IMR-90 (cell line): ENCODE results near the gene WDR37.

Source experiments
- POLR2A ChIP-seq: IDR thresholded peaks from 2 replicates; pipeline ENCODE4 v1.6.1; 2012; ENCODE audit warnings: mild to moderate bottlenecking, low read depth, low read length
- TF ChIP-seq, protein P1 (sequence below): conservative IDR thresholded peaks from 2 replicates; pipeline ENCODE4 v1.5.1; 2012; ENCODE audit warnings: mild to moderate bottlenecking, low read depth, low read length, improper control_type of control experiment

DNA sequence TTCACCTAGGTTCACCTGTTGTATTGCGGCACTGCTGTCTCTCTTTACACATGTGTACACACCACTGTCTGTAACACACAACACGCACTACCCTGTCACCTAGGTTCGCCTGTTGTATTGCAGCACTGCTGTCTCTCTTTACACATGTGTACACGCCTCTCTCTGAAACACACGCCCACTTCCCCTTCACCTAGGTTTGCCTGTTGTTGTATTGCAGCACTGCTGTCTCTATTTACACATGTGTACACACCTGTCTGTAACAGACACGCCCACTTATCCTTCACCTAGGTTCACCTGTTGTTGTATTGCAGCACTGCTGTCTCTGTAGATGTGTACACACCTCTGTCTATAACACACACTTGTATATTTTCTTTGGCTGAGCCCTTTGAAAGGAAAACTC is 51.5 kb downstream of the WDR37 start:
- TF ChIP-seq, protein P1, sequence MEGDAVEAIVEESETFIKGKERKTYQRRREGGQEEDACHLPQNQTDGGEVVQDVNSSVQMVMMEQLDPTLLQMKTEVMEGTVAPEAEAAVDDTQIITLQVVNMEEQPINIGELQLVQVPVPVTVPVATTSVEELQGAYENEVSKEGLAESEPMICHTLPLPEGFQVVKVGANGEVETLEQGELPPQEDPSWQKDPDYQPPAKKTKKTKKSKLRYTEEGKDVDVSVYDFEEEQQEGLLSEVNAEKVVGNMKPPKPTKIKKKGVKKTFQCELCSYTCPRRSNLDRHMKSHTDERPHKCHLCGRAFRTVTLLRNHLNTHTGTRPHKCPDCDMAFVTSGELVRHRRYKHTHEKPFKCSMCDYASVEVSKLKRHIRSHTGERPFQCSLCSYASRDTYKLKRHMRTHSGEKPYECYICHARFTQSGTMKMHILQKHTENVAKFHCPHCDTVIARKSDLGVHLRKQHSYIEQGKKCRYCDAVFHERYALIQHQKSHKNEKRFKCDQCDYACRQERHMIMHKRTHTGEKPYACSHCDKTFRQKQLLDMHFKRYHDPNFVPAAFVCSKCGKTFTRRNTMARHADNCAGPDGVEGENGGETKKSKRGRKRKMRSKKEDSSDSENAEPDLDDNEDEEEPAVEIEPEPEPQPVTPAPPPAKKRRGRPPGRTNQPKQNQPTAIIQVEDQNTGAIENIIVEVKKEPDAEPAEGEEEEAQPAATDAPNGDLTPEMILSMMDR = no peak
- no peak for TF ChIP-seq POLR2A
